Measurements from ENCODE around the gene WDFY2.
A peak's percentile ranks its signal among the peaks of the same experiment; 100 is the strongest.

WDFY2 gene

GRCh38 chr13:51777921-51778320 is 193.7 kb downstream of the WDFY2 start:
- no peak for DNase-seq

- no peak for DNase-seq
Observed at GRCh38 chr13:51778392-51778791, 194.1 kb downstream of the WDFY2 start.

GRCh38 chr13:51780099-51780498 is 195.8 kb downstream of the WDFY2 start:
- DNase-seq, result no peak

GRCh38 chr13:51781246-51782022 is 197.2 kb downstream of the WDFY2 start:
- no peak for DNase-seq

- no peak for DNase-seq
Observed at GRCh38 chr13:51782026-51782710, 197.9 kb downstream of the WDFY2 start.

GRCh38 chr13:51783428-51784094 is 199.3 kb downstream of the WDFY2 start:
- DNase-seq, result no peak

- DNase-seq, result no peak
Observed at GRCh38 chr13:51784097-51784496, 199.8 kb downstream of the WDFY2 start.

- DNase-seq, result no peak
Observed at GRCh38 chr13:51785712-51786424, 201.6 kb downstream of the WDFY2 start.

- DNase-seq, result no peak
Observed at GRCh38 chr13:51786425-51787265, 202.4 kb downstream of the WDFY2 start.

GRCh38 chr13:51793570-51794271 is 209.5 kb downstream of the WDFY2 start:
- no peak for DNase-seq

GRCh38 chr13:51794964-51795363 is 210.7 kb downstream of the WDFY2 start:
- no peak for DNase-seq

GRCh38 chr13:51795419-51795818 is 211.2 kb downstream of the WDFY2 start:
- DNase-seq, result no peak

- no peak for DNase-seq
Observed at GRCh38 chr13:51796546-51796945, 212.3 kb downstream of the WDFY2 start.

- DNase-seq, result peak; percentile 43
Observed at GRCh38 chr13:51797664-51798488, 213.6 kb downstream of the WDFY2 start.

GRCh38 chr13:51799261-51799660 is 215.0 kb downstream of the WDFY2 start:
- DNase-seq, result no peak

GRCh38 chr13:51800486-51800885 is 216.2 kb downstream of the WDFY2 start:
- DNase-seq, result no peak

GRCh38 chr13:51801631-51802099 is 217.4 kb downstream of the WDFY2 start:
- no peak for DNase-seq

- no peak for DNase-seq
Observed at GRCh38 chr13:51802631-51803418, 218.6 kb downstream of the WDFY2 start.

- DNase-seq, result peak; percentile 79
Observed at GRCh38 chr13:51803422-51804294, 219.4 kb downstream of the WDFY2 start, which contains the start of gene DHRS12. DHRS12 (minus strand) TSS chr13:51804163; CDS start chr13:51799659, 4,504 bp downstream.

Measured in activated effector memory CD4-positive, alpha-beta T cell treated with Interleukin-2 at 50 U/mL for 16 hours (primary cell).